CD4-positive, alpha-beta T cell (primary cell): ENCODE results near the gene ANKK1. TPM values are rescaled to one million over a fixed set of nuclear protein-coding genes. Genes with fewer than 3 reads are reported as not detected.

Experiments used
- ATAC-seq: fragments of 200-7000 bp; cut with Tn5 transposase; one replicate; pipeline ENCODE4 v1.10.0; 2022; ENCODE audit warnings: mild to moderate bottlenecking; ENCODE audit not compliant: poor library complexity
- CTCF ChIA-PET: fragments of 350-600 bp; sonication (Branson Sonifier 250); formaldehyde crosslinking; loops from one replicate; lab custom pipeline; 2021; ENCODE audit warnings: antibody characterized with exemption, inconsistent platforms; lab: Charles Lee
- POLR2A ChIA-PET: fragments of 350-600 bp; sonication (Branson Sonifier 250); formaldehyde crosslinking; loops from one replicate; lab custom pipeline; 2021; ENCODE audit warnings: antibody characterized with exemption, inconsistent platforms; lab: Charles Lee
- DNase-seq, 14 experiments: peaks; one replicate each; pipeline ENCODE4 v3.0.0-alpha.2; 2013 to 2020; ENCODE audit warnings: mixed read lengths in 2 of 14
- H3K27ac ChIP-seq, 2 donors: one replicate each; pipeline versions ENCODE4 v1.5.1 to v1.7.0; 2013; ENCODE audit warnings: low read length in 2 of 2, low read depth in 1 of 2, mild to moderate bottlenecking in 1 of 2
- H3K27me3 ChIP-seq, 2 experiments: 1 replicate in 1 of 2; 2 replicates in 1 of 2; pipeline versions ENCODE4 v1.6.1 to v1.7.0; 2013; ENCODE audit warnings: low read length in 2 of 2, control low read depth in 1 of 2, mild to moderate bottlenecking in 1 of 2, moderate library complexity in 1 of 2; ENCODE audit not compliant: insufficient read depth in 2 of 2, control insufficient read depth in 1 of 2
- H3K36me3 ChIP-seq: one replicate; pipeline ENCODE4 v1.6.1; 2013; ENCODE audit warnings: low read length, control low read depth; ENCODE audit not compliant: insufficient read depth
- H3K4me1 ChIP-seq: one replicate; pipeline ENCODE4 v1.6.1; 2013; ENCODE audit warnings: low read length, control low read depth; ENCODE audit not compliant: insufficient read depth
- H3K4me3 ChIP-seq: one replicate; pipeline ENCODE4 v1.5.1; 2013; ENCODE audit warnings: mild to moderate bottlenecking, low read length, moderate library complexity
- H3K9me3 ChIP-seq, 2 experiments: 1 replicate in 1 of 2; 2 replicates in 1 of 2; pipeline versions ENCODE4 v1.6.1 to v1.7.0; 2013; ENCODE audit warnings: low read length in 2 of 2, mild to moderate bottlenecking in 2 of 2, control low read depth in 1 of 2, moderate library complexity in 1 of 2; ENCODE audit not compliant: control insufficient read depth in 1 of 2, insufficient read depth in 1 of 2
- H3K27ac Mint-ChIP-seq: one replicate; pipeline ENCODE4 v1.8.0; 2020; ENCODE audit warnings: mixed read lengths
- H3K27me3 Mint-ChIP-seq: one replicate; pipeline ENCODE4 v1.8.0; 2021; ENCODE audit warnings: mixed read lengths
- H3K36me3 Mint-ChIP-seq: one replicate; pipeline ENCODE4 v1.8.0; 2021; ENCODE audit warnings: low read depth, mixed read lengths
- H3K4me1 Mint-ChIP-seq: one replicate; pipeline ENCODE4 v1.8.0; 2021; ENCODE audit warnings: low read depth, mixed read lengths
- H3K4me3 Mint-ChIP-seq: one replicate; pipeline ENCODE4 v1.8.0; 2020; ENCODE audit warnings: mild to moderate bottlenecking, mixed read lengths
- H3K9me3 Mint-ChIP-seq: one replicate; pipeline ENCODE4 v1.8.0; 2020; ENCODE audit warnings: mixed read lengths
- CTCF ChIP-seq: fragments of 200-600 bp; IDR thresholded peaks from one replicate; pipeline ENCODE4 v1.8.0; 2022; ENCODE audit warnings: antibody characterized with exemption, mild to moderate bottlenecking
- intact Hi-C, 2 experiments: fragments of 100-400 bp; cut with DNase I in 1 of 2; cut with micrococcal nuclease in 1 of 2; formaldehyde crosslinking; loops; one replicate each; pipeline versions ENCODE4 v1.15.1 to v1.9.0; 2023 to 2025; cut with DNase I, micrococcal nuclease
- total RNA-seq, 174 experiments: library from RNA in 2 of 174; stranded (reverse) in 2 of 174; gene quantifications; one replicate each; pipeline ENCODE4 v1.2.3 and lab custom pipeline; 2021 to 2026

ANKK1 gene
- total RNA-seq, 2 experiments from 2014 or later: 1.2 to 1.6 TPM

GRCh38 chr11:113356203-113356602, 31.4 kb upstream of the ANKK1 start:
- intact Hi-C loops: no loop called here
- H3K27ac ChIP-seq: no peak overlapping the region
- POLR2A ChIA-PET: no interaction called here
- Mint-ChIP-seq H3K36me3 (peaks cover 97% of the 10 kb centered on the region), H3K27ac (no peak overlapping the region), H3K9me3 (peaks cover 3% of the 10 kb centered on the region), H3K27me3 (no peaks in the 10 kb centered on the region), H3K4me3 (no peak overlapping the region), H3K4me1 (peaks cover 11% of the 10 kb centered on the region)
- ATAC-seq: no peak
- TF ChIP-seq CTCF: no peak
- H3K4me3 ChIP-seq: no peak overlapping the region
- H3K27me3 ChIP-seq: no peaks in the 10 kb centered on the region
- peaks cover 0 to 18% of the 10 kb centered on the region in 2 experiments for H3K9me3 ChIP-seq
- no peaks in the 10 kb centered on the region for H3K4me1 ChIP-seq
- H3K36me3 ChIP-seq: peaks cover 75% of the 10 kb centered on the region
- DNase-seq: no peak
- CTCF ChIA-PET: no interaction called here

- CTCF ChIA-PET: no interaction called here
- H3K4me1 ChIP-seq: peaks cover 13% of the 10 kb centered on the region
- POLR2A ChIA-PET: no interaction called here
- no peak overlapping the region for H3K4me3 ChIP-seq
- Mint-ChIP-seq H3K27me3 (no peaks in the 10 kb centered on the region), H3K4me3 (no peak overlapping the region), H3K9me3 (no peaks in the 10 kb centered on the region), H3K4me1 (peaks cover 37% of the 10 kb centered on the region), H3K36me3 (peaks cover 90% of the 10 kb centered on the region), H3K27ac (peak overlapping the region; percentile 12)
- no peak for DNase-seq
- ATAC-seq: no peak
- no peak overlapping the region for H3K27ac ChIP-seq
- TF ChIP-seq CTCF: no peak
- H3K9me3 ChIP-seq: no peaks in the 10 kb centered on the region
- intact Hi-C loops: no loop called here
- H3K27me3 ChIP-seq: no peaks in the 10 kb centered on the region
- H3K36me3 ChIP-seq: peaks cover 87% of the 10 kb centered on the region
Observed at GRCh38 chr11:113363406-113363805, 24.2 kb upstream of the ANKK1 start.

GRCh38 chr11:113363996-113364641, 23.5 kb upstream of the ANKK1 start:
- Histone ChIP-seq H3K27me3 (no peaks in the 10 kb centered on the region), H3K27ac (no peak overlapping the region), H3K9me3 (no peaks in the 10 kb centered on the region), H3K4me3 (no peak overlapping the region), H3K4me1 (peaks cover 13% of the 10 kb centered on the region), H3K36me3 (peaks cover 85% of the 10 kb centered on the region)
- Mint-ChIP-seq H3K4me3 (no peak overlapping the region), H3K9me3 (no peaks in the 10 kb centered on the region), H3K27ac (peak overlapping the region; percentile 12), H3K27me3 (no peaks in the 10 kb centered on the region), H3K4me1 (peaks cover 37% of the 10 kb centered on the region), H3K36me3 (peaks cover 90% of the 10 kb centered on the region)
- ChIA-PET POLR2A (no interaction called here), CTCF (no interaction called here)
- ATAC-seq: no peak
- intact Hi-C loops: no loop called here
- DNase-seq: no peak
- TF ChIP-seq CTCF: no peak
